Activated CD4-positive, alpha-beta T cell treated with anti-CD3 and anti-CD28 coated beads, Interleukin-2, amount 10 ng/mL, durations not matched to agents 24 days and 14 days (primary cell): ENCODE data around the gene SLC25A48. TPM values are rescaled to one million over a fixed set of nuclear protein-coding genes. Genes with fewer than 3 reads are reported as not detected.
A peak's percentile ranks its signal among the peaks of the same experiment; 100 is the strongest.

ENCODE experiments used
- DNase-seq: peaks from one replicate; pipeline ENCODE4 v3.0.0; 2022
- H3K27ac Mint-ChIP-seq: one replicate; pipeline ENCODE4 v1.8.0; 2022; ENCODE audit warnings: mild to moderate bottlenecking, mixed read lengths
- H3K27me3 Mint-ChIP-seq: one replicate; pipeline ENCODE4 v1.8.0; 2022; ENCODE audit warnings: mixed read lengths
- H3K36me3 Mint-ChIP-seq: one replicate; pipeline ENCODE4 v1.8.0; 2022; ENCODE audit warnings: low read depth, mild to moderate bottlenecking, mixed read lengths
- H3K4me1 Mint-ChIP-seq: one replicate; pipeline ENCODE4 v1.8.0; 2021; ENCODE audit warnings: mixed read lengths
- H3K4me3 Mint-ChIP-seq: one replicate; pipeline ENCODE4 v1.8.0; 2022; ENCODE audit warnings: mild to moderate bottlenecking, moderate library complexity, mixed read lengths
- H3K9me3 Mint-ChIP-seq: one replicate; pipeline ENCODE4 v1.8.0; 2021; ENCODE audit warnings: mixed read lengths
- intact Hi-C: fragments of 100-400 bp; cut with micrococcal nuclease; formaldehyde crosslinking; loops from one replicate; pipeline ENCODE4 v1.15.1; 2023
- total RNA-seq: library from RNA; stranded (reverse); gene quantifications from 2 replicates; pipeline ENCODE4 v1.2.3, GENCODE V29; 2022

The SLC25A48 gene
- total RNA-seq, 1 donor from 2014 or later = not detected

- intact Hi-C loops = no loop called here
- H3K27me3 Mint-ChIP-seq = peaks cover 4% of the 10 kb centered on the region
- H3K4me1 Mint-ChIP-seq = peaks cover 4% of the 10 kb centered on the region
- no peaks in the 10 kb centered on the region for H3K36me3 Mint-ChIP-seq
- H3K9me3 Mint-ChIP-seq = no peaks in the 10 kb centered on the region
- no peak for DNase-seq
- H3K27ac Mint-ChIP-seq = no peak overlapping the region
- no peak overlapping the region for H3K4me3 Mint-ChIP-seq
Measured at GRCh38 chr5:135825373-135826220, 8.9 kb upstream of the SLC25A48 start.

GRCh38 chr5:135826221-135826525, 8.3 kb upstream of the SLC25A48 start:
- Mint-ChIP-seq H3K36me3 (no peaks in the 10 kb centered on the region), H3K27ac (no peak overlapping the region), H3K4me1 (peaks cover 4% of the 10 kb centered on the region), H3K27me3 (peaks cover 3% of the 10 kb centered on the region), H3K4me3 (no peak overlapping the region), H3K9me3 (no peaks in the 10 kb centered on the region)
- no peak for DNase-seq
- intact Hi-C loops = no loop called here

- Mint-ChIP-seq H3K9me3 (no peaks in the 10 kb centered on the region), H3K36me3 (no peaks in the 10 kb centered on the region), H3K27ac (no peak overlapping the region), H3K4me1 (peaks cover 4% of the 10 kb centered on the region), H3K4me3 (no peak overlapping the region), H3K27me3 (peaks cover 3% of the 10 kb centered on the region)
- intact Hi-C loops = no loop called here
- no peak for DNase-seq
Measured at GRCh38 chr5:135826994-135827671, 7.3 kb upstream of the SLC25A48 start.

GRCh38 chr5:135827965-135828781, 6.3 kb upstream of the SLC25A48 start:
- intact Hi-C loops = no loop called here
- H3K36me3 Mint-ChIP-seq = no peaks in the 10 kb centered on the region
- no peak overlapping the region for H3K27ac Mint-ChIP-seq
- H3K4me3 Mint-ChIP-seq = no peak overlapping the region
- H3K9me3 Mint-ChIP-seq = no peaks in the 10 kb centered on the region
- H3K27me3 Mint-ChIP-seq = peaks cover 3% of the 10 kb centered on the region
- no peak for DNase-seq
- H3K4me1 Mint-ChIP-seq = peaks cover 4% of the 10 kb centered on the region

- DNase-seq = no peak
- Mint-ChIP-seq H3K27me3 (peaks cover 3% of the 10 kb centered on the region), H3K4me1 (peaks cover 4% of the 10 kb centered on the region)
Measured at GRCh38 chr5:135828782-135829127, 5.7 kb upstream of the SLC25A48 start.

GRCh38 chr5:135829179-135829578, 5.3 kb upstream of the SLC25A48 start:
- peaks cover 7% of the 10 kb centered on the region for H3K27me3 Mint-ChIP-seq
- no peak overlapping the region for H3K4me3 Mint-ChIP-seq
- no peak for DNase-seq
- no peaks in the 10 kb centered on the region for H3K36me3 Mint-ChIP-seq
- no peak overlapping the region for H3K27ac Mint-ChIP-seq
- H3K9me3 Mint-ChIP-seq = no peaks in the 10 kb centered on the region
- H3K4me1 Mint-ChIP-seq = peaks cover 5% of the 10 kb centered on the region
- intact Hi-C loops = no loop called here

More at GRCh38 chr5:135828782-135829127, 5.7 kb upstream of the SLC25A48 start:
- no peaks in the 10 kb centered on the region for H3K36me3 Mint-ChIP-seq
- H3K27ac Mint-ChIP-seq = no peak overlapping the region
- intact Hi-C loops = no loop called here
- no peaks in the 10 kb centered on the region for H3K9me3 Mint-ChIP-seq
- H3K4me3 Mint-ChIP-seq = no peak overlapping the region

GRCh38 chr5:135829681-135830383, 4.6 kb upstream of the SLC25A48 start:
- no peak overlapping the region for H3K27ac Mint-ChIP-seq
- intact Hi-C loops = loop anchor here (1.0 to 2.0 kb wide), 2 partner anchors 269 to 373 kb away; no protein-coding TSS in a partner anchor
- H3K36me3 Mint-ChIP-seq = no peaks in the 10 kb centered on the region
- H3K4me1 Mint-ChIP-seq = peaks cover 6% of the 10 kb centered on the region
- peaks cover 12% of the 10 kb centered on the region for H3K27me3 Mint-ChIP-seq
- no peak overlapping the region for H3K4me3 Mint-ChIP-seq
- DNase-seq = peak; percentile 81
- no peaks in the 10 kb centered on the region for H3K9me3 Mint-ChIP-seq

- H3K4me3 Mint-ChIP-seq = no peak overlapping the region
Measured at GRCh38 chr5:135830384-135830700, 4.1 kb upstream of the SLC25A48 start.

GRCh38 chr5:135830876-135831275, 3.6 kb upstream of the SLC25A48 start:
- intact Hi-C loops = loop anchor here (1.0 to 2.0 kb wide), 2 partner anchors 270 to 374 kb away; no protein-coding TSS in a partner anchor
- H3K27ac Mint-ChIP-seq = no peak overlapping the region
- no peak overlapping the region for H3K4me3 Mint-ChIP-seq
- peaks cover 18% of the 10 kb centered on the region for H3K27me3 Mint-ChIP-seq
- no peak for DNase-seq
- H3K36me3 Mint-ChIP-seq = no peaks in the 10 kb centered on the region
- peaks cover 6% of the 10 kb centered on the region for H3K4me1 Mint-ChIP-seq
- no peaks in the 10 kb centered on the region for H3K9me3 Mint-ChIP-seq

More at GRCh38 chr5:135830384-135830700, 4.1 kb upstream of the SLC25A48 start:
- H3K9me3 Mint-ChIP-seq = no peaks in the 10 kb centered on the region
- peaks cover 6% of the 10 kb centered on the region for H3K4me1 Mint-ChIP-seq
- no peaks in the 10 kb centered on the region for H3K36me3 Mint-ChIP-seq
- no peak overlapping the region for H3K27ac Mint-ChIP-seq
- intact Hi-C loops = loop anchor here (1.0 to 2.0 kb wide), 2 partner anchors 270 to 373 kb away; no protein-coding TSS in a partner anchor
- peaks cover 15% of the 10 kb centered on the region for H3K27me3 Mint-ChIP-seq
- DNase-seq = no peak

GRCh38 chr5:135831439-135831838, 3.0 kb upstream of the SLC25A48 start:
- Mint-ChIP-seq H3K27me3 (peaks cover 19% of the 10 kb centered on the region), H3K4me3 (no peak overlapping the region)
- intact Hi-C loops = loop anchor here (2.0 kb wide), 1 partner anchor 271 kb away; no protein-coding TSS in a partner anchor

GRCh38 chr5:135831851-135832555, 2.5 kb upstream of the SLC25A48 start:
- Mint-ChIP-seq H3K36me3 (no peaks in the 10 kb centered on the region), H3K27me3 (peaks cover 21% of the 10 kb centered on the region), H3K4me3 (no peak overlapping the region), H3K9me3 (no peaks in the 10 kb centered on the region), H3K27ac (no peak overlapping the region), H3K4me1 (peaks cover 6% of the 10 kb centered on the region)
- intact Hi-C loops = loop anchor here (2.0 kb wide), 1 partner anchor 271 kb away; no protein-coding TSS in a partner anchor
- DNase-seq = no peak

More at GRCh38 chr5:135831439-135831838, 3.0 kb upstream of the SLC25A48 start:
- no peak overlapping the region for H3K27ac Mint-ChIP-seq
- H3K9me3 Mint-ChIP-seq = no peaks in the 10 kb centered on the region
- H3K36me3 Mint-ChIP-seq = no peaks in the 10 kb centered on the region
- H3K4me1 Mint-ChIP-seq = peaks cover 6% of the 10 kb centered on the region
- no peak for DNase-seq

- DNase-seq = no peak
- Mint-ChIP-seq H3K9me3 (no peaks in the 10 kb centered on the region), H3K27me3 (peaks cover 27% of the 10 kb centered on the region), H3K4me3 (no peak overlapping the region), H3K36me3 (no peaks in the 10 kb centered on the region), H3K27ac (no peak overlapping the region), H3K4me1 (peaks cover 7% of the 10 kb centered on the region)
- intact Hi-C loops = no loop called here
Measured at GRCh38 chr5:135832941-135833920, 1.2 kb upstream of the SLC25A48 start.
